Ovary (tissue), 3 donors: ENCODE results near the gene NUDT4.

Source experiments
- EP300 ChIP-seq: sonication (generic); formaldehyde crosslinking; IDR thresholded peaks from one replicate; pipeline ENCODE4 v1.6.1; 2017; ENCODE audit warnings: antibody characterized with exemption
- POLR2A ChIP-seq: fragments of 450-650 bp; IDR thresholded peaks from one replicate; pipeline ENCODE4 v1.6.1; 2017; ENCODE audit warnings: antibody characterized with exemption, mild to moderate bottlenecking, moderate library complexity
- TF ChIP-seq, protein P1 (sequence below), 3 donors: fragments of 450-650 bp in 2 of 3; fragments of 200-600 bp in 1 of 3; IDR thresholded peaks; one replicate each; pipeline versions ENCODE4 v1.5.1 to v1.8.0; 2016 to 2022; ENCODE audit warnings: antibody characterized with exemption in 3 of 3, mild to moderate bottlenecking in 1 of 3
- donor health status: DM: no; HTN: no; CAD: no.

DNA sequence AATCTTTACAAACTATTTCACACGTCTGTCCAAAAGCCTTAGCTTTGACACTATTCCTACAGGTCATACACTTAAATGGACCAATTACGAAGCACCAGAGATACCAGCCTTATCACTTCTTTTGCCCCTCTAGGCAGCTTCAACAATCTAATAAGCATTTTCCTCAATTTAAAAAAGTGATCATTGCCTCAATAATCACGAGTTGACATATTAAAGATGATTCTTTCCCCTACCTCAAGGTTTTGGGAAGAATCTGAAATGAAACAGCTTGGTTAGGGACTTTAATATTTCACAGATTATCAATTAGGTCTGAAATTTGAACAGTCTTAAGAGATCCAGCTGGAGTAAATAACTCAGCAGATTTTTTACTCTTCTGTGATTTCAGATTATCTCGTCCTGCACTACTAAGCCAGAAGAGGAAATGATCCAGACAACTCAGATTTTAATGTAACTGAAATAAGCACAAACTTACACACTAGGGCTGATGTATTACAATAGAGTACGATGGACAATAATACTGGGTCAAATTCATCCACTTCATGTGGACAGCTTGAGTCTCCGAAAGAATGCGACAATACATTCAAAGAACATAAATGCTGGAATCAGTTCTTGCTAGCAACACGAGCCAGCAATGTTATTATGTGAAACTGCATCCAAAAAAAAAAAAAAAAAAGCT, 48.1 kb downstream of the NUDT4 start:
- TF ChIP-seq EP300 (no peak), POLR2A (no peak)
- TF ChIP-seq, protein P1, sequence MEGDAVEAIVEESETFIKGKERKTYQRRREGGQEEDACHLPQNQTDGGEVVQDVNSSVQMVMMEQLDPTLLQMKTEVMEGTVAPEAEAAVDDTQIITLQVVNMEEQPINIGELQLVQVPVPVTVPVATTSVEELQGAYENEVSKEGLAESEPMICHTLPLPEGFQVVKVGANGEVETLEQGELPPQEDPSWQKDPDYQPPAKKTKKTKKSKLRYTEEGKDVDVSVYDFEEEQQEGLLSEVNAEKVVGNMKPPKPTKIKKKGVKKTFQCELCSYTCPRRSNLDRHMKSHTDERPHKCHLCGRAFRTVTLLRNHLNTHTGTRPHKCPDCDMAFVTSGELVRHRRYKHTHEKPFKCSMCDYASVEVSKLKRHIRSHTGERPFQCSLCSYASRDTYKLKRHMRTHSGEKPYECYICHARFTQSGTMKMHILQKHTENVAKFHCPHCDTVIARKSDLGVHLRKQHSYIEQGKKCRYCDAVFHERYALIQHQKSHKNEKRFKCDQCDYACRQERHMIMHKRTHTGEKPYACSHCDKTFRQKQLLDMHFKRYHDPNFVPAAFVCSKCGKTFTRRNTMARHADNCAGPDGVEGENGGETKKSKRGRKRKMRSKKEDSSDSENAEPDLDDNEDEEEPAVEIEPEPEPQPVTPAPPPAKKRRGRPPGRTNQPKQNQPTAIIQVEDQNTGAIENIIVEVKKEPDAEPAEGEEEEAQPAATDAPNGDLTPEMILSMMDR (IDR thresholded peaks at IDR 0.05): no peak
